Measurements from ENCODE around the gene CNTNAP2.

DNA sequence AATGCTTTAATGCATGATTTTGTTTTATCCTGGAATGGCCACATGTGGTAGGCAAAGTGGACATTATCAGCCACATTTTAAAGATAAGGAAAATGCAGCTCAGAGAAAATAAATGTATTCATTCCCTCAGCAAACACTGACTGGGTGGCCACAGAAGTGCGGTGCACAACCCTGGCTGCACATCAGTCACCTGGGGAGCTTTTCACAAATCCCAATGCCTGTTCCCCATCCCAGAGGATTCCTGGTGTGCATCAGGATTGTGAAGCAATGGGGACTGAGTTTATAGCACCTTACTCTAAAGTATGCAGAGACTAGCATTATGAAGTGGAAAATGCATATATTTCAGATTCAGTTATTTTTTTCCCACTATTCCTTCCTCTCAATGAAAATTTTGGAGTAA, 2280.5 kb downstream of the CNTNAP2 start:
- TF ChIP-seq, protein P1, sequence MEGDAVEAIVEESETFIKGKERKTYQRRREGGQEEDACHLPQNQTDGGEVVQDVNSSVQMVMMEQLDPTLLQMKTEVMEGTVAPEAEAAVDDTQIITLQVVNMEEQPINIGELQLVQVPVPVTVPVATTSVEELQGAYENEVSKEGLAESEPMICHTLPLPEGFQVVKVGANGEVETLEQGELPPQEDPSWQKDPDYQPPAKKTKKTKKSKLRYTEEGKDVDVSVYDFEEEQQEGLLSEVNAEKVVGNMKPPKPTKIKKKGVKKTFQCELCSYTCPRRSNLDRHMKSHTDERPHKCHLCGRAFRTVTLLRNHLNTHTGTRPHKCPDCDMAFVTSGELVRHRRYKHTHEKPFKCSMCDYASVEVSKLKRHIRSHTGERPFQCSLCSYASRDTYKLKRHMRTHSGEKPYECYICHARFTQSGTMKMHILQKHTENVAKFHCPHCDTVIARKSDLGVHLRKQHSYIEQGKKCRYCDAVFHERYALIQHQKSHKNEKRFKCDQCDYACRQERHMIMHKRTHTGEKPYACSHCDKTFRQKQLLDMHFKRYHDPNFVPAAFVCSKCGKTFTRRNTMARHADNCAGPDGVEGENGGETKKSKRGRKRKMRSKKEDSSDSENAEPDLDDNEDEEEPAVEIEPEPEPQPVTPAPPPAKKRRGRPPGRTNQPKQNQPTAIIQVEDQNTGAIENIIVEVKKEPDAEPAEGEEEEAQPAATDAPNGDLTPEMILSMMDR (IDR thresholded peaks at IDR 0.05 in 4 of 5, conservative IDR thresholded peaks at IDR 0.05 in 1 of 5) = no peak
- no peak for TF ChIP-seq POLR2A (IDR thresholded peaks at IDR 0.05)

Data from gastrocnemius medialis (tissue), 4 donors.